IMR-90 (cell line): Measurements from ENCODE around the gene NUDT1. TPM values are rescaled to one million over a fixed set of nuclear protein-coding genes. Genes with fewer than 3 reads are reported as not detected.

ENCODE experiments used
- ATAC-seq: fragments of 200-7000 bp; cut with Tn5 transposase; 2 replicates; pipeline ENCODE4 v1.9.1; 2020; ENCODE audit warnings: low read depth, mild to moderate bottlenecking, moderate library complexity
- BruUV-seq: library from RNA; stranded (reverse); fragments of 400-500 nt; replicated peaks from 2 replicates; lab custom pipeline; 2021; lab: Mats Ljungman, UMichigan
- CTCF ChIA-PET: fragments of 300-600 bp; formaldehyde crosslinking; extraction: SDS; loops from one replicate; lab custom pipeline; 2021; ENCODE audit warnings: antibody characterized with exemption; lab: Yijun Ruan, JAX
- POLR2A ChIA-PET: fragments of 300-600 bp; sonication (Branson Sonifier 250); formaldehyde crosslinking; loops from one replicate; lab custom pipeline; 2022; ENCODE audit warnings: antibody characterized with exemption; ENCODE audit not compliant: unreplicated experiment; lab: Charles Lee
- DNase-seq: peaks from one replicate; pipeline ENCODE4 v3.0.0; 2013
- H2AFZ ChIP-seq: replicated peaks from 2 replicates; pipeline ENCODE3; 2013; ENCODE audit warnings: low read length, mild to moderate bottlenecking; ENCODE audit not compliant: poor library complexity
- H2AK5ac ChIP-seq: 2 replicates; pipeline ENCODE4 v1.6.1; 2013; ENCODE audit warnings: low read depth, low read length, inconsistent platforms
- H2AK9ac ChIP-seq: replicated peaks from 2 replicates; pipeline ENCODE3; 2013; ENCODE audit warnings: mild to moderate bottlenecking, low read depth, low read length, moderate library complexity; ENCODE audit not compliant: poor library complexity
- H2BK120ac ChIP-seq: 2 replicates; pipeline ENCODE4 v1.6.1; 2013; ENCODE audit warnings: low read depth, low read length, inconsistent platforms
- H2BK15ac ChIP-seq: 3 replicates; pipeline ENCODE4 v1.6.1; 2013; ENCODE audit warnings: low read depth, low read length, inconsistent platforms
- H2BK20ac ChIP-seq: 2 replicates; pipeline ENCODE4 v1.6.1; 2013; ENCODE audit warnings: low read depth, mild to moderate bottlenecking, inconsistent platforms, low read length, moderate library complexity
- H2BK5ac ChIP-seq: 2 replicates; pipeline ENCODE4 v1.6.1; 2013; ENCODE audit warnings: mild to moderate bottlenecking, low read depth, low read length, inconsistent platforms; ENCODE audit not compliant: poor library complexity, severe bottlenecking
- H3K14ac ChIP-seq: replicated peaks from 2 replicates; pipeline ENCODE4 v1.6.1; 2013; ENCODE audit warnings: low read depth, low read length, inconsistent platforms
- H3K18ac ChIP-seq: 2 replicates; pipeline ENCODE4 v1.6.1; 2013; ENCODE audit warnings: low read depth, low read length, control low read depth
- H3K23ac ChIP-seq: 2 replicates; pipeline ENCODE4 v1.6.1; 2013; ENCODE audit warnings: low read depth, low read length, inconsistent platforms
- H3K27ac ChIP-seq: 2 replicates; pipeline ENCODE4 v1.5.1; 2013; ENCODE audit warnings: mild to moderate bottlenecking, control low read depth, low read length; ENCODE audit not compliant: insufficient read depth
- H3K27me3 ChIP-seq: 2 replicates; pipeline ENCODE4 v1.6.1; 2013; ENCODE audit warnings: low read length; ENCODE audit not compliant: control insufficient read depth, insufficient read depth
- H3K36me3 ChIP-seq: 2 replicates; pipeline ENCODE4 v1.6.1; 2013; ENCODE audit warnings: low read length, mixed read lengths; ENCODE audit not compliant: control insufficient read depth, insufficient read depth
- H3K4ac ChIP-seq: 2 replicates; pipeline ENCODE4 v1.6.1; 2013; ENCODE audit warnings: low read depth, low read length, inconsistent platforms
- H3K4me1 ChIP-seq: 2 replicates; pipeline ENCODE4 v1.6.1; 2013; ENCODE audit warnings: low read length, mixed read lengths; ENCODE audit not compliant: control insufficient read depth, insufficient read depth
- H3K4me2 ChIP-seq: 2 replicates; pipeline ENCODE4 v1.6.1; 2013; ENCODE audit warnings: low read depth, mild to moderate bottlenecking, control low read depth, low read length, moderate library complexity
- H3K4me3 ChIP-seq: 2 replicates; pipeline ENCODE4 v1.5.1; 2013; ENCODE audit warnings: low read depth, mild to moderate bottlenecking, control low read depth, low read length, moderate library complexity; ENCODE audit not compliant: insufficient read depth
- H3K56ac ChIP-seq: 2 replicates; pipeline ENCODE4 v1.6.1; 2013; ENCODE audit warnings: low read length, inconsistent platforms; ENCODE audit not compliant: insufficient read depth; ENCODE audit errors: extremely low read depth
- H3K79me1 ChIP-seq, 2 experiments: 2 replicates each; pipeline ENCODE4 v1.6.1; 2013; ENCODE audit warnings: low read length in 2 of 2, inconsistent platforms in 1 of 2, low read depth in 1 of 2
- H3K9ac ChIP-seq: 2 replicates; pipeline ENCODE4 v1.6.1; 2013; ENCODE audit warnings: low read depth, low read length, control low read depth
- H3K9me1 ChIP-seq: 2 replicates; pipeline ENCODE4 v1.6.1; 2013; ENCODE audit warnings: low read length, inconsistent platforms; ENCODE audit not compliant: insufficient read depth
- H3K9me3 ChIP-seq: 2 replicates; pipeline ENCODE4 v1.6.1; 2013; ENCODE audit warnings: low read length; ENCODE audit not compliant: control insufficient read depth, insufficient read depth
- H4K20me1 ChIP-seq: 2 replicates; pipeline ENCODE4 v1.6.1; 2013; ENCODE audit warnings: low read length, inconsistent platforms; ENCODE audit not compliant: insufficient read depth
- H4K5ac ChIP-seq: 2 replicates; pipeline ENCODE4 v1.6.1; 2013; ENCODE audit warnings: mild to moderate bottlenecking, low read depth, low read length, control low read depth
- H4K8ac ChIP-seq, 2 experiments: 2 replicates each; pipeline ENCODE4 v1.6.1; 2013; ENCODE audit warnings: low read depth in 2 of 2, low read length in 2 of 2, control low read depth in 1 of 2, inconsistent platforms in 1 of 2
- H4K91ac ChIP-seq: 2 replicates; pipeline ENCODE4 v1.6.1; 2013; ENCODE audit warnings: low read depth, low read length, inconsistent platforms; ENCODE audit not compliant: insufficient read depth
- BHLHE40 ChIP-seq: fragments of 150-350 bp; IDR thresholded peaks from 2 replicates; pipeline ENCODE4 v1.6.1; 2016; ENCODE audit warnings: mild to moderate bottlenecking, low read depth, low read length
- CEBPB ChIP-seq: IDR thresholded peaks from 2 replicates; pipeline ENCODE4 v1.6.1; 2012; ENCODE audit warnings: low read depth, low read length, improper control_type of control experiment
- CHD1 ChIP-seq: IDR thresholded peaks from 2 replicates; pipeline ENCODE4 v1.6.1; 2012; ENCODE audit warnings: low read depth, low read length, improper control_type of control experiment
- CTCF ChIP-seq: conservative IDR thresholded peaks from 2 replicates; pipeline ENCODE4 v1.5.1; 2012; ENCODE audit warnings: mild to moderate bottlenecking, low read depth, low read length, improper control_type of control experiment
- ELK1 ChIP-seq: fragments of 150-350 bp; IDR thresholded peaks from 2 replicates; pipeline ENCODE4 v1.6.1; 2016; ENCODE audit warnings: low read depth, mild to moderate bottlenecking, low read length, moderate library complexity, borderline replicate concordance
- FOS ChIP-seq: fragments of 150-350 bp; IDR thresholded peaks from 2 replicates; pipeline ENCODE4 v1.6.1; 2016; ENCODE audit warnings: low read depth, low read length
- MAFK ChIP-seq: IDR thresholded peaks from 2 replicates; pipeline ENCODE4 v1.6.1; 2012; ENCODE audit warnings: low read depth, low read length, improper control_type of control experiment
- MAZ ChIP-seq: IDR thresholded peaks from 2 replicates; pipeline ENCODE4 v1.6.1; 2012; ENCODE audit warnings: low read depth, mild to moderate bottlenecking, low read length, improper control_type of control experiment, moderate library complexity, borderline replicate concordance
- MXI1 ChIP-seq: IDR thresholded peaks from 2 replicates; pipeline ENCODE4 v1.6.1; 2012; ENCODE audit warnings: low read depth, mild to moderate bottlenecking, low read length, moderate library complexity, borderline replicate concordance
- NFE2L2 ChIP-seq: fragments of 150-350 bp; IDR thresholded peaks from 2 replicates; pipeline ENCODE4 v1.6.1; 2016; ENCODE audit warnings: low read depth, mild to moderate bottlenecking, low read length
- POLR2A ChIP-seq: IDR thresholded peaks from 2 replicates; pipeline ENCODE4 v1.6.1; 2012; ENCODE audit warnings: mild to moderate bottlenecking, low read depth, low read length
- RAD21 ChIP-seq: IDR thresholded peaks from 2 replicates; pipeline ENCODE4 v1.6.1; 2012; ENCODE audit warnings: low read length, improper control_type of control experiment
- RCOR1 ChIP-seq: IDR thresholded peaks from 2 replicates; pipeline ENCODE4 v1.6.1; 2012; ENCODE audit warnings: mild to moderate bottlenecking, low read length, improper control_type of control experiment; ENCODE audit not compliant: insufficient replicate concordance
- RFX5 ChIP-seq: IDR thresholded peaks from 2 replicates; pipeline ENCODE4 v1.8.0; 2012; ENCODE audit warnings: low read depth, mild to moderate bottlenecking, low read length, moderate library complexity
- SMC3 ChIP-seq: fragments of 150-350 bp; IDR thresholded peaks from 2 replicates; pipeline ENCODE4 v1.6.1; 2016; ENCODE audit warnings: low read depth, mild to moderate bottlenecking, antibody characterized with exemption, low read length, moderate library complexity
- WGBS, 2 experiments: methylation state at CpG; one replicate each; pipeline versions ENCODE4 v1.1.5 to v1.1.7; 2013; ENCODE audit warnings: missing lambda C conversion rate in 2 of 2; ENCODE audit not compliant: insufficient read length in 1 of 2; ENCODE audit errors: extremely low coverage in 2 of 2; 5-methylcytosine and 5-hydroxymethylcytosine counted together
- dilution Hi-C: fragments of 300-500 bp; cut with HindIII; formaldehyde crosslinking; loops from one replicate; pipeline ENCODE4 v1.14.3; 2018; ENCODE audit warnings: low sequenced_read_pairs; ENCODE audit not compliant: unreplicated experiment
- in situ Hi-C: fragments of 300-500 bp; cut with MboI; formaldehyde crosslinking; loops from 3 replicates; pipeline ENCODE4 v1.14.3; 2019; ENCODE audit warnings: low sequenced_read_pairs, inconsistent platforms, mixed read lengths
- intact Hi-C: fragments of 100-400 bp; cut with micrococcal nuclease; formaldehyde crosslinking; loops from 2 replicates; pipeline ENCODE4 v1.10.0; 2022
- polyA plus RNA-seq, 3 experiments: library from polyadenylated mRNA; depleted of rRNA; stranded (reverse); fragments of >200 nt; gene quantifications; 2 replicates each; pipeline ENCODE4 v1.2.3, GENCODE V29; 2012; ENCODE audit warnings: low replicate concordance in 1 of 3
- total RNA-seq: library from RNA; depleted of rRNA; stranded (reverse); fragments of >200 nt; gene quantifications from 2 replicates; pipeline ENCODE4 v1.2.3, GENCODE V29; 2012
- TF ChIP-seq, protein P1 (sequence below): fragments of 150-350 bp; IDR thresholded peaks from 2 replicates; pipeline ENCODE4 v1.6.1; 2017; ENCODE audit warnings: mild to moderate bottlenecking, antibody characterized with exemption, low read length, low read depth

Gene NUDT1
- total and polyA plus RNA-seq, 2 of the 4 experiments (the other 2 are of a cell fraction): 33.4 to 49.1 TPM

DNA sequence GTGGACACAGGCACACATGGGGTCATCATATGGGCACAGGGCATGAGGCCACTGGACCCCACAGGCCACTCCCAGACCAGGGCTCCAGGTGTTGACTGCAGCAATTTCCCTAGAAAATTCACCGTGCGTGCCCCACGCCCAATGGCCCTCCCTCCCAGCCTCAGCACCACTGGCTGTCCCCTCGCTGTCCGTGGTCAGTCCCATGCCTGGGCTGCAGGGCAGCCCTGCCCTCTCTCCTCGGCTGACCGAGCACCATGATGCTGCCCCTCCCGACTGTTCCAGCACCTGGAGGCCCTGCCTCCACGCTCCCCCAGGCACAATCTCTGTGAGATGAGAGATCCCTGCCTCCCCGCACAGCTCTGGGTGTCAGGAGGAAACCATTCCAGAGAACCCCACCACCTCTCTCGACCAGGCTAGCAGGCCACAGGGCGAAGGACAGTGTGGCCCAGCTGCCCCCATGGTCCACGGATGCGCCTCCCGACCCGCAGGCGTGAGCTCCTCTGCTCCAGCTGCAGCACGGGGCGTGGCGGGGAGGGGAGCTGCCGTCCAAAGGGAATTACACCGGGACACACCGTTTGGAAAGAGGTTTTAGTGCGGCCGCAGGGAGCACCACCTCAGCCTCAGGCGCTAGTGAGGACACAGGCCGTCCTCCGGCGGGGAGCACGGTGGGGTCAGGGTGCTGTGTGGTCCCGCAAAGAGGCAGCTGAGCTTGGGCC is 12.6 kb downstream of the NUDT1 start:
- H4K8ac ChIP-seq: no peak overlapping the region
- no peak overlapping the region for H3K14ac ChIP-seq
- no peak overlapping the region for H2AFZ ChIP-seq
- no peak overlapping the region for H2BK20ac ChIP-seq
- H3K56ac ChIP-seq: no peak overlapping the region
- no peak overlapping the region for H2BK5ac ChIP-seq
- H2BK15ac ChIP-seq: no peak overlapping the region
- no peak overlapping the region for H3K4me2 ChIP-seq
- H4K5ac ChIP-seq: no peak overlapping the region
- no peaks in the 10 kb centered on the region for H3K27me3 ChIP-seq
- H3K4me3 ChIP-seq: no peak overlapping the region
- intact Hi-C loops (no loop called here), dilution Hi-C loops (no loop called here), in situ Hi-C loops (no loop called here)
- ATAC-seq (no peak), DNase-seq (no peak)
- no peak overlapping the region for H3K4ac ChIP-seq
- no peaks in the 10 kb centered on the region for H3K9me3 ChIP-seq
- TF ChIP-seq MAFK (no peak), MAZ (no peak), ELK1 (no peak), CEBPB (no peak), RFX5 (no peak), NFE2L2 (no peak), CHD1 (no peak), RAD21 (no peak), RCOR1 (no peak), POLR2A (no peak), MXI1 (no peak), CTCF (no peak), FOS (no peak), BHLHE40 (no peak), SMC3 (no peak)
- TF ChIP-seq, protein P1, sequence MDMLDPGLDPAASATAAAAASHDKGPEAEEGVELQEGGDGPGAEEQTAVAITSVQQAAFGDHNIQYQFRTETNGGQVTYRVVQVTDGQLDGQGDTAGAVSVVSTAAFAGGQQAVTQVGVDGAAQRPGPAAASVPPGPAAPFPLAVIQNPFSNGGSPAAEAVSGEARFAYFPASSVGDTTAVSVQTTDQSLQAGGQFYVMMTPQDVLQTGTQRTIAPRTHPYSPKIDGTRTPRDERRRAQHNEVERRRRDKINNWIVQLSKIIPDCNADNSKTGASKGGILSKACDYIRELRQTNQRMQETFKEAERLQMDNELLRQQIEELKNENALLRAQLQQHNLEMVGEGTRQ: no peak
- WGBS, 2 experiments: 95% methylated on average over 18 of the region's 31 CpGs; no CpG with 5 or more reads in 1 of the 2 experiments
- no peak overlapping the region for H3K23ac ChIP-seq
- CTCF ChIA-PET: no interaction called here
- no peak overlapping the region for H3K18ac ChIP-seq
- no peaks in the 10 kb centered on the region; the same call in 1 of the 2 replicates for H4K20me1 ChIP-seq
- H3K36me3 ChIP-seq: peaks cover 23% of the 10 kb centered on the region
- H3K9me1 ChIP-seq: peaks cover 10% of the 10 kb centered on the region
- no peak overlapping the region for H2AK9ac ChIP-seq
- H2BK120ac ChIP-seq: no peak overlapping the region
- peaks cover 0 to 25% of the 10 kb centered on the region in 2 experiments; a peak in 2 of 4 replicates for H3K79me1 ChIP-seq
- no peak overlapping the region for H3K27ac ChIP-seq
- POLR2A ChIA-PET: no interaction called here
- BruUV-seq: no TSS peak
- no peak overlapping the region for H2AK5ac ChIP-seq
- H3K4me1 ChIP-seq: peaks cover 6% of the 10 kb centered on the region
- no peak overlapping the region for H3K9ac ChIP-seq
- no peak overlapping the region for H4K91ac ChIP-seq
